K562 (cell line): ENCODE results near the gene CNRIP1. TPM values are rescaled to one million over a fixed set of nuclear protein-coding genes. Genes with fewer than 3 reads are reported as not detected.
A peak's percentile ranks its signal among the peaks of the same experiment; 100 is the strongest.

ENCODE experiments used
- ATF1 ChIP-seq, 2 experiments: fragments of 450-650 bp in 1 of 2; IDR thresholded peaks; 2 replicates each; pipeline ENCODE4 v1.6.1; 2016; ENCODE audit warnings: missing compliant biosample characterization in 1 of 2, missing genetic modification characterization in 1 of 2
- ATF3 ChIP-seq, 2 experiments: fragments of 450-650 bp in 1 of 2; sonication (generic) in 1 of 2; formaldehyde crosslinking in 1 of 2; IDR thresholded peaks in 1 of 2; conservative IDR thresholded peaks in 1 of 2; 2 replicates each; pipeline versions ENCODE4 v1.6.1 to v1.8.1; 2016 to 2023; ENCODE audit warnings: mild to moderate bottlenecking in 2 of 2, moderate library complexity in 2 of 2, inconsistent platforms in 1 of 2, missing genetic modification reagents in 1 of 2
- CBFA2T3 ChIP-seq: fragments of 450-650 bp; IDR thresholded peaks from 2 replicates; pipeline ENCODE4 v1.6.1; 2017
- CREB5 ChIP-seq: fragments of 250-450 bp; sonication (Bioruptor Pico); IDR thresholded peaks from 2 replicates; pipeline ENCODE4 v1.5.0; 2020; ENCODE audit warnings: mild to moderate bottlenecking
- CSDE1 ChIP-seq, 2 experiments: fragments of 450-650 bp; IDR thresholded peaks; 2 replicates each; pipeline ENCODE4 v1.6.1; 2016; ENCODE audit warnings: mild to moderate bottlenecking in 1 of 2
- CXXC5 ChIP-seq: fragments of 250-450 bp; sonication (Bioruptor Pico); IDR thresholded peaks from 2 replicates; pipeline ENCODE4 v1.8.0; 2022; ENCODE audit warnings: inconsistent platforms, mild to moderate bottlenecking, moderate library complexity
- EWSR1 ChIP-seq: fragments of 450-650 bp; IDR thresholded peaks from 2 replicates; pipeline ENCODE4 v1.6.1; 2018; ENCODE audit warnings: borderline replicate concordance, mild to moderate bottlenecking, low read depth, moderate library complexity; ENCODE audit not compliant: partially characterized antibody
- ID3 ChIP-seq, 2 experiments: fragments of 250-450 bp in 1 of 2; fragments of 450-650 bp in 1 of 2; sonication (Bioruptor Pico) in 1 of 2; IDR thresholded peaks; 2 replicates each; pipeline versions ENCODE4 v1.6.1 to v1.8.0; 2016 to 2021; ENCODE audit warnings: mild to moderate bottlenecking in 2 of 2, moderate library complexity in 2 of 2, missing compliant biosample characterization in 1 of 2, missing genetic modification characterization in 1 of 2
- MEF2A ChIP-seq: IDR thresholded peaks from 2 replicates; pipeline ENCODE4 v1.6.1; 2011; ENCODE audit warnings: low read depth, mild to moderate bottlenecking, low read length, moderate library complexity; ENCODE audit not compliant: control insufficient read depth
- MEF2D ChIP-seq: conservative IDR thresholded peaks from 2 replicates; pipeline ENCODE4 v1.6.1; 2016; ENCODE audit warnings: low read depth, missing genetic modification characterization, missing compliant biosample characterization
- NFE2L1 ChIP-seq: fragments of 450-650 bp; IDR thresholded peaks from 2 replicates; pipeline ENCODE4 v1.6.1; 2016; ENCODE audit warnings: missing genetic modification characterization, low read depth, mild to moderate bottlenecking, missing compliant biosample characterization, moderate library complexity, borderline replicate concordance
- NR1H2 ChIP-seq: sonication (generic); formaldehyde crosslinking; IDR thresholded peaks from 2 replicates; pipeline ENCODE4 v1.4.0; 2020; ENCODE audit warnings: mild to moderate bottlenecking, missing genetic modification reagents
- NR2F6 ChIP-seq: fragments of 450-650 bp; formaldehyde crosslinking; IDR thresholded peaks from 2 replicates; pipeline ENCODE4 v1.4.0; 2020; ENCODE audit warnings: mild to moderate bottlenecking
- SOX6 ChIP-seq: fragments of 450-650 bp; IDR thresholded peaks from 2 replicates; pipeline ENCODE4 v1.6.1; 2014; ENCODE audit warnings: mild to moderate bottlenecking
- SRSF9 ChIP-seq: fragments of 200-400 bp; formaldehyde crosslinking; IDR thresholded peaks from 2 replicates; pipeline ENCODE4 v1.6.1; 2017; ENCODE audit warnings: low read depth, low read length, borderline replicate concordance
- STAT5A ChIP-seq: IDR thresholded peaks from 2 replicates; pipeline ENCODE4 v1.6.1; 2012; ENCODE audit warnings: low read length, inconsistent platforms, borderline replicate concordance
- TARDBP ChIP-seq: fragments of 450-650 bp; IDR thresholded peaks from 2 replicates; pipeline ENCODE4 v1.6.1; 2016
- TCF7 ChIP-seq: sonication (generic); IDR thresholded peaks from 2 replicates; pipeline ENCODE4 v1.6.1; 2016; ENCODE audit warnings: antibody characterized with exemption, borderline replicate concordance
- ZBTB17 ChIP-seq: fragments of 450-650 bp; formaldehyde crosslinking; IDR thresholded peaks from 2 replicates; pipeline ENCODE4 v1.4.0; 2020; ENCODE audit warnings: mild to moderate bottlenecking
- ZNF324 ChIP-seq: fragments of 250-450 bp; sonication (Bioruptor Pico); IDR thresholded peaks from 2 replicates; pipeline ENCODE4 v1.4.0; 2020; ENCODE audit warnings: mild to moderate bottlenecking
- ZNF561 ChIP-seq: fragments of 450-650 bp; formaldehyde crosslinking; conservative IDR thresholded peaks from 2 replicates; pipeline ENCODE4 v1.4.0; 2020; ENCODE audit warnings: mild to moderate bottlenecking, moderate library complexity
- polyA plus RNA-seq, 8 experiments: library from polyadenylated mRNA; depleted of rRNA in 4 of 8; stranded (reverse) in 5 of 8; unstranded in 3 of 8; fragments of >200 nt; fragmentation: Nextera tagmentation in 2 of 8; fragmentation: Illumina TruSeq in 1 of 8; extraction: Ambion mirVana in 2 of 8; extraction: Trizol in 1 of 8; gene quantifications; 2 replicates each; pipeline versions ENCODE4 v1.2.1 to v1.2.3, GENCODE V29; 2011 to 2014; ENCODE audit warnings: inconsistent platforms in 1 of 8, missing spikeins in 1 of 8
- total RNA-seq, 7 experiments: library from RNA; depleted of rRNA in 6 of 7; stranded (reverse); fragments of >200 nt in 6 of 7; fragmentation: Illumina TruSeq in 2 of 7; extraction: Trizol in 2 of 7; gene quantifications; 2 replicates each; pipeline versions ENCODE4 v1.2.1 to v1.2.3, GENCODE V29; 2011 to 2021; ENCODE audit warnings: low replicate concordance in 1 of 7
- TF ChIP-seq, protein P1 (sequence below): fragments of 250-450 bp; sonication (Bioruptor Pico); IDR thresholded peaks from 2 replicates; pipeline ENCODE4 v1.4.0; 2020; ENCODE audit warnings: mild to moderate bottlenecking, moderate library complexity

CNRIP1 gene
- total and polyA plus RNA-seq, 9 of the 15 experiments (the other 6 are each of a cell fraction or from before 2014, with no cell fraction given): 0.59 to 2.1 (median 1.5) TPM

GRCh38 chr2:68251187-68251854 is 68.4 kb downstream of the CNRIP1 start (continued):
- no peak for TF ChIP-seq NFE2L1
- TF ChIP-seq EWSR1: no peak
- TF ChIP-seq, protein P1, sequence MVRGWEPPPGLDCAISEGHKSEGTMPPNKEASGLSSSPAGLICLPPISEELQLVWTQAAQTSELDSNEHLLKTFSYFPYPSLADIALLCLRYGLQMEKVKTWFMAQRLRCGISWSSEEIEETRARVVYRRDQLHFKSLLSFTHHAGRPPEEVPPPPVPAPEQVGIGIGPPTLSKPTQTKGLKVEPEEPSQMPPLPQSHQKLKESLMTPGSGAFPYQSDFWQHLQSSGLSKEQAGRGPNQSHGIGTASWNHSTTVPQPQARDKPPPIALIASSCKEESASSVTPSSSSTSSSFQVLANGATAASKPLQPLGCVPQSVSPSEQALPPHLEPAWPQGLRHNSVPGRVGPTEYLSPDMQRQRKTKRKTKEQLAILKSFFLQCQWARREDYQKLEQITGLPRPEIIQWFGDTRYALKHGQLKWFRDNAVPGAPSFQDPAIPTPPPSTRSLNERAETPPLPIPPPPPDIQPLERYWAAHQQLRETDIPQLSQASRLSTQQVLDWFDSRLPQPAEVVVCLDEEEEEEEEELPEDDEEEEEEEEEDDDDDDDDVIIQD: no peak
- TF ChIP-seq CREB5 (CRISPR knock-in tag): no peak
- no peak for TF ChIP-seq MEF2D (tag)
- TF ChIP-seq ATF3 (IDR thresholded peaks at IDR 0.05): no peak
- TF ChIP-seq ATF3 (CRISPR knock-in tag; conservative IDR thresholded peaks at IDR 0.05): no peak; the same call in 1 of the 2 replicates
- no peak for TF ChIP-seq TCF7
- TF ChIP-seq ZBTB17 (CRISPR knock-in tag): no peak
- no peak for TF ChIP-seq STAT5A
- no peak for TF ChIP-seq ZNF561
- no peak for TF ChIP-seq TARDBP
- no peak for TF ChIP-seq NR2F6 (CRISPR knock-in tag)
- peak; percentile 39; the same call in 1 of the 2 replicates for TF ChIP-seq CXXC5 (CRISPR knock-in tag)
- TF ChIP-seq MEF2A: no peak
- TF ChIP-seq SRSF9: no peak
- TF ChIP-seq SOX6: no peak
- no peak for TF ChIP-seq NR1H2 (CRISPR knock-in tag)
- no peak for TF ChIP-seq ATF1 (CRISPR knock-in tag; IDR thresholded peaks at IDR 0.05)
- TF ChIP-seq ATF1 (tag; IDR thresholded peaks at IDR 0.05): peak; percentile 24; the same call in 1 of the 2 replicates
- TF ChIP-seq ZNF324: 0 out of 2 replicates have a peak, but pooled peaks have one; percentile 8
- no peak for TF ChIP-seq CSDE1 (IDR thresholded peaks at IDR 0.05)
- TF ChIP-seq CBFA2T3: no peak
- TF ChIP-seq ID3 (CRISPR knock-in tag; IDR thresholded peaks at IDR 0.05): no peak
- TF ChIP-seq ID3 (tag; IDR thresholded peaks at IDR 0.05): no peak
